Tibial nerve (tissue), 4 donors: ENCODE measurements around the gene TMA7.

ENCODE experiments used
- EP300 ChIP-seq, 2 donors: sonication (generic); formaldehyde crosslinking; IDR thresholded peaks; one replicate each; pipeline ENCODE4 v1.6.1; 2017; ENCODE audit warnings: antibody characterized with exemption in 2 of 2, mild to moderate bottlenecking in 1 of 2
- POLR2A ChIP-seq, 2 donors: fragments of 450-650 bp; IDR thresholded peaks; one replicate each; pipeline ENCODE4 v1.6.1; 2017; ENCODE audit warnings: antibody characterized with exemption in 2 of 2, mild to moderate bottlenecking in 2 of 2, moderate library complexity in 2 of 2
- TF ChIP-seq, protein P1 (sequence below), 5 experiments: fragments of 200-600 bp in 3 of 5; fragments of 450-650 bp in 2 of 5; sonication (generic) in 3 of 5; IDR thresholded peaks; one replicate each; pipeline ENCODE4 v1.5.1; 2016 to 2019; ENCODE audit warnings: antibody characterized with exemption in 5 of 5, mild to moderate bottlenecking in 3 of 5, moderate library complexity in 2 of 5

DNA sequence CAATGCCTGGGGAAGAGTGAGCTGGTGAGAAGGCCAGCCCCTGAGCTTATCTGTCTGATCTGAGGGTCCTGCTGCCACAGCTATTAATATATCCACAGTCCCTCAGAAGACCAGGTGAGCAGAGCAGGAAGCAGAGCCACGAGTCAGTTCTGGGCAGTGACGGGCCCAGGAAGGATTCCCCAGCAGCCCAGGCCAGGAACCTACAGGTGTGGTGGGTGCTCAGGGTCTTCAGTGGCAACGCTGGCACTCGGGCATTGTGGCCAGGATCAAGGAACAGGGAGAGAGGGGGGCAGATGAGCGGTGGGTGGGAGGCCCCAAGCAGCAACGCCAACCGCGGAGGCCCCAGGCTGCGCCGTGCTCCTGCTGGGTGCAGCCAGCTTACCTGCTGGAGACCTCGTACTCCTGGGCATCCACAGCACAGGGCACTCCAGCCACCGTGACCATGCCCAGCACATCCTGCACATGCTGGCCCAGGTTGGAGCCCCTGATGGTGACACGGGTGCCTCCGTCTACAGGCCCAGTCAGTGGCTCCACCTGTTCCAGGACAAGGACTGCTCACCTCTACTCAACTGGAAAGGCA, 22.4 kb upstream of the TMA7 start:
- TF ChIP-seq, protein P1, sequence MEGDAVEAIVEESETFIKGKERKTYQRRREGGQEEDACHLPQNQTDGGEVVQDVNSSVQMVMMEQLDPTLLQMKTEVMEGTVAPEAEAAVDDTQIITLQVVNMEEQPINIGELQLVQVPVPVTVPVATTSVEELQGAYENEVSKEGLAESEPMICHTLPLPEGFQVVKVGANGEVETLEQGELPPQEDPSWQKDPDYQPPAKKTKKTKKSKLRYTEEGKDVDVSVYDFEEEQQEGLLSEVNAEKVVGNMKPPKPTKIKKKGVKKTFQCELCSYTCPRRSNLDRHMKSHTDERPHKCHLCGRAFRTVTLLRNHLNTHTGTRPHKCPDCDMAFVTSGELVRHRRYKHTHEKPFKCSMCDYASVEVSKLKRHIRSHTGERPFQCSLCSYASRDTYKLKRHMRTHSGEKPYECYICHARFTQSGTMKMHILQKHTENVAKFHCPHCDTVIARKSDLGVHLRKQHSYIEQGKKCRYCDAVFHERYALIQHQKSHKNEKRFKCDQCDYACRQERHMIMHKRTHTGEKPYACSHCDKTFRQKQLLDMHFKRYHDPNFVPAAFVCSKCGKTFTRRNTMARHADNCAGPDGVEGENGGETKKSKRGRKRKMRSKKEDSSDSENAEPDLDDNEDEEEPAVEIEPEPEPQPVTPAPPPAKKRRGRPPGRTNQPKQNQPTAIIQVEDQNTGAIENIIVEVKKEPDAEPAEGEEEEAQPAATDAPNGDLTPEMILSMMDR (IDR thresholded peaks at IDR 0.05): no peak
- TF ChIP-seq POLR2A (IDR thresholded peaks at IDR 0.05) (no peak), EP300 (IDR thresholded peaks at IDR 0.05) (no peak)
